ENCODE results near the gene TULP4.

- TF ChIP-seq ISL1 (CRISPR knock-in tag; IDR thresholded peaks at IDR 0.05) (no peak), TCF4 (CRISPR knock-in tag; IDR thresholded peaks at IDR 0.05; ENCODE audit: borderline replicate concordance) (no peak), TOX (CRISPR knock-in tag; IDR thresholded peaks at IDR 0.05; ENCODE audit: borderline replicate concordance) (no peak), PATZ1 (CRISPR knock-in tag; IDR thresholded peaks at IDR 0.05; ENCODE audit: borderline replicate concordance) (no peak), ZFP30 (CRISPR knock-in tag; IDR thresholded peaks at IDR 0.05) (no peak), CREB5 (CRISPR knock-in tag; IDR thresholded peaks at IDR 0.05; ENCODE audit: low read depth) (no peak)
These were observed 86.2 kb downstream of the TULP4 start for GRCh38 chr6:158398252-158399024.

All from SK-N-SH treated with all-trans-retinoic acid at 6 μM for 48 hours (cell line).